Adipocyte (in vitro differentiated cells): ENCODE measurements around the gene EPC1.

Source experiments
- DNase-seq: peaks from one replicate; pipeline ENCODE4 v3.0.0-alpha.2; 2015; ENCODE audit warnings: low read depth
- H3K27me3 ChIP-seq: replicated peaks from 2 replicates; pipeline ENCODE4 v1.7.0; 2013; ENCODE audit warnings: mild to moderate bottlenecking, low read length, moderate library complexity; ENCODE audit not compliant: control insufficient read depth, insufficient read depth
- H3K36me3 ChIP-seq: 2 replicates; pipeline ENCODE4 v1.7.0; 2013; ENCODE audit warnings: low read length, mild to moderate bottlenecking, moderate library complexity; ENCODE audit not compliant: control insufficient read depth, insufficient read depth, severe bottlenecking
- H3K4me1 ChIP-seq: 2 replicates; pipeline ENCODE4 v1.7.0; 2013; ENCODE audit warnings: mild to moderate bottlenecking, low read length, moderate library complexity; ENCODE audit not compliant: control insufficient read depth, insufficient read depth
- H3K4me3 ChIP-seq: 2 replicates; pipeline ENCODE4 v1.7.0; 2013; ENCODE audit warnings: mild to moderate bottlenecking, low read length, moderate library complexity
- H3K9ac ChIP-seq: 2 replicates; pipeline ENCODE4 v1.7.0; 2013; ENCODE audit warnings: mild to moderate bottlenecking, low read length, moderate library complexity
- H3K9me3 ChIP-seq: 2 replicates; pipeline ENCODE4 v1.7.0; 2013; ENCODE audit warnings: mild to moderate bottlenecking, low read length, moderate library complexity; ENCODE audit not compliant: control insufficient read depth

Gene EPC1

DNA sequence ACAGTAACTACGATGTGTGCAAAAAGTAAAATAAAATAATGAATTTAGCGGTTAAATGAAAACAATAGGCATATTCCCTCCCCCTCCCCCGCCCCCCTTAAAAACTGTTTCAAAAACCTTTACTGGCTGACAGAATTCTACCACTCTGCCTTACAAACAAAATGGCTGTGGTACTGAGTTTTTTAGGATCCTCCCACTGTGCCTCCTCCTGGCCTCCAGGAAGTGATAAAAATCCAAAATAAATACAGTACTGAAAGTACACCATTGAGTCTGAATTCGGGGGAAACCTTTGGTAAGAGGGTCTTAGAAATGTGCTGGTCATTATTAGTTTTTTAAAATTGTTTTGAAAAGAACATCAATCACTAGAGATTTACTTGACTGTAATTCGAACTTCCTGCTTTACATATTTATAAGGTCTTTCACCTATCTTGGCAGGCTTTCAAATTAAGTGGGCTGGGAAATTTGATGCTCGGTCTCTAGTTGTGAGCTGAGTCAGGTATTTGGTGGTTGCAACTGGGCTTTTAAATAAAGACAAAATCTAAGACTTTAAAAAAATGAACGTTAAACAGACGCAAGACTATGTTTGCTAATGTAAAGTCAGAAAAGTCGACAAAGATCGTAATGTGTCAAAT lies 32.5 kb upstream of the EPC1 start:
- peak; percentile 79 for DNase-seq
- Histone ChIP-seq H3K27me3 (no peaks in the 10 kb centered on the region), H3K9me3 (no peaks in the 10 kb centered on the region), H3K4me1 (peaks cover 13% of the 10 kb centered on the region), H3K4me3 (peak overlapping the region; percentile 98), H3K36me3 (no peaks in the 10 kb centered on the region), H3K9ac (peak overlapping the region; percentile 99)

- Histone ChIP-seq H3K9me3 (no peaks in the 10 kb centered on the region), H3K4me3 (peak overlapping the region; percentile 98), H3K4me1 (peaks cover 13% of the 10 kb centered on the region), H3K9ac (peak overlapping the region; percentile 99), H3K27me3 (no peaks in the 10 kb centered on the region), H3K36me3 (no peaks in the 10 kb centered on the region)
- DNase-seq = peak; percentile 96
Observed at GRCh38 chr10:32378363-32379317, 31.7 kb upstream of the EPC1 start.

GRCh38 chr10:32377458-32378259 lies 30.7 kb upstream of the EPC1 start:
- Histone ChIP-seq H3K9ac (peak overlapping the region; percentile 99), H3K36me3 (no peaks in the 10 kb centered on the region), H3K9me3 (no peaks in the 10 kb centered on the region), H3K4me3 (peak overlapping the region; percentile 98), H3K4me1 (peaks cover 13% of the 10 kb centered on the region), H3K27me3 (no peaks in the 10 kb centered on the region)
- peak; percentile 74 for DNase-seq

- peaks cover 18% of the 10 kb centered on the region for H3K4me1 ChIP-seq
Observed at GRCh38 chr10:32376771-32377170, 29.8 kb upstream of the EPC1 start.

GRCh38 chr10:32376097-32376496 lies 29.1 kb upstream of the EPC1 start:
- DNase-seq = no peak
- Histone ChIP-seq H3K9ac (peak overlapping the region; percentile 99), H3K4me1 (peaks cover 21% of the 10 kb centered on the region), H3K9me3 (no peaks in the 10 kb centered on the region), H3K36me3 (no peaks in the 10 kb centered on the region), H3K4me3 (peak overlapping the region; percentile 98), H3K27me3 (no peaks in the 10 kb centered on the region)

More at GRCh38 chr10:32376771-32377170, 29.8 kb upstream of the EPC1 start:
- no peaks in the 10 kb centered on the region for H3K9me3 ChIP-seq
- DNase-seq = peak; percentile 40
- no peaks in the 10 kb centered on the region for H3K36me3 ChIP-seq
- peak overlapping the region; percentile 99 for H3K9ac ChIP-seq
- H3K4me3 ChIP-seq = peak overlapping the region; percentile 98
- H3K27me3 ChIP-seq = no peaks in the 10 kb centered on the region

- Histone ChIP-seq H3K4me3 (peak overlapping the region; percentile 98), H3K9ac (no peak overlapping the region), H3K36me3 (no peaks in the 10 kb centered on the region), H3K9me3 (no peaks in the 10 kb centered on the region), H3K27me3 (no peaks in the 10 kb centered on the region), H3K4me1 (peaks cover 25% of the 10 kb centered on the region)
- no peak for DNase-seq
Observed at GRCh38 chr10:32375631-32376030, 28.7 kb upstream of the EPC1 start.

DNA sequence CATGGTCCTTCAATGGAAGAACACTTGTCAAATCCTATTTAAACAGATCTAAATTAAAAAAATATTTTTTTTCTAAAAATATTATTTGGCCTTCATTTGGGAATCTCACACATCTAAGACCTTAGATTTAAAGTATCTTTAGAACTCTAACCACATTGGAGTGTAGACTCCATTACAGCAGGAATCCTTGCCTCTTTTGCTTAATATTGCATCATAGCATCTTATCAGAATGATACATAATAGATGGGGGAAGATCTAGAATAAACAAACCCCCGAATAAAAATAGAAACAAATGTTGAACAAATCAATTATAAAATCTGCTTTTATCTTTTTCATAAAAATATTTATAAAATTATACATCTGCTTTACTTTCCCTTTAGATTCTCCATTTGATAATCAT lies 27.6 kb upstream of the EPC1 start:
- DNase-seq = no peak
- Histone ChIP-seq H3K27me3 (no peaks in the 10 kb centered on the region), H3K4me1 (peaks cover 25% of the 10 kb centered on the region), H3K9me3 (no peaks in the 10 kb centered on the region), H3K36me3 (no peaks in the 10 kb centered on the region), H3K4me3 (no peak overlapping the region), H3K9ac (no peak overlapping the region)

- Histone ChIP-seq H3K27me3 (no peaks in the 10 kb centered on the region), H3K9ac (no peak overlapping the region), H3K9me3 (no peaks in the 10 kb centered on the region), H3K4me3 (no peak overlapping the region), H3K36me3 (no peaks in the 10 kb centered on the region), H3K4me1 (peaks cover 25% of the 10 kb centered on the region)
- no peak for DNase-seq
Observed at GRCh38 chr10:32373496-32373895, 26.5 kb upstream of the EPC1 start.

DNA sequence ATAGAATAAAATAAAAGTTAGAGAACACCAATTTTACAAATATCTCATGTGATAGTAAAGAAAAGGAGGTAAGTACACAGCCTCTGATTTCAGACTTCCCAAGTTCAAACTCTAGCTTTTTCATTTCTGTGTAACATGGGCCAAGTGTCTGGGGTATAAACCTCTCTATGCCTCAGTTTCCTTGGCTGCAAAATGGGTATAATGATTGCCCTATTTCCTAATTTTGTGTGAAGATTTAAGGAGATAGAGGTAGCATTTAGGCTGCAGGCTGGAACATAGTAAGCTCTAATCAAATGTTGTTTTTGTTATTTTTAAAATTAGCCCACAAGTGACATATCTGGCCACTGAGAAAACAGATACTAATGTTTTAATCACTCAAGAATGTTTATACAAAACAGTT lies 26.1 kb upstream of the EPC1 start:
- Histone ChIP-seq H3K27me3 (no peaks in the 10 kb centered on the region), H3K36me3 (no peaks in the 10 kb centered on the region), H3K4me3 (no peak overlapping the region), H3K4me1 (peaks cover 25% of the 10 kb centered on the region), H3K9me3 (no peaks in the 10 kb centered on the region), H3K9ac (no peak overlapping the region)
- DNase-seq = no peak

- H3K4me1 ChIP-seq = peaks cover 28% of the 10 kb centered on the region
- H3K4me3 ChIP-seq = no peak overlapping the region
- H3K36me3 ChIP-seq = no peaks in the 10 kb centered on the region
- DNase-seq = peak; percentile 70
- H3K27me3 ChIP-seq = no peaks in the 10 kb centered on the region
- H3K9ac ChIP-seq = no peak overlapping the region
- H3K9me3 ChIP-seq = no peaks in the 10 kb centered on the region
Observed at GRCh38 chr10:32372000-32372875, 25.3 kb upstream of the EPC1 start.
